OCI-LY1 (cell line): ENCODE measurements around the gene TECTB.

Source experiments
- H2AFZ ChIP-seq: fragments of 200-600 bp; sonication (generic), shearing (Covaris generic); 2 replicates; pipeline ENCODE4 v1.6.0; 2014; ENCODE audit warnings: antibody characterized with exemption, mild to moderate bottlenecking, low read length
- H3F3A ChIP-seq: fragments of 200-600 bp; sonication (generic), shearing (Covaris generic); 2 replicates; pipeline ENCODE4 v1.6.0; 2014; ENCODE audit warnings: mild to moderate bottlenecking, antibody characterized with exemption, low read length, moderate library complexity; ENCODE audit not compliant: insufficient read depth
- H3K27ac ChIP-seq: fragments of 200-600 bp; sonication (generic); 2 replicates; pipeline ENCODE4 v1.5.1; 2014; ENCODE audit warnings: low read length, mixed run types, mild to moderate bottlenecking, low read depth; ENCODE audit not compliant: poor library complexity, severe bottlenecking
- H3K27me3 ChIP-seq: fragments of 200-600 bp; sonication (generic); 2 replicates; pipeline ENCODE4 v1.6.0; 2014; ENCODE audit warnings: antibody characterized with exemption, mild to moderate bottlenecking, low read length, moderate library complexity; ENCODE audit not compliant: insufficient read depth
- H3K36me3 ChIP-seq: fragments of 200-600 bp; sonication (generic); 2 replicates; pipeline ENCODE4 v1.6.1; 2014; ENCODE audit warnings: mild to moderate bottlenecking, antibody characterized with exemption, low read length, moderate library complexity, mixed read lengths; ENCODE audit not compliant: insufficient read depth
- H3K4me1 ChIP-seq: fragments of 200-600 bp; sonication (generic); 2 replicates; pipeline ENCODE4 v1.5.1; 2014; ENCODE audit warnings: mild to moderate bottlenecking, low read length, moderate library complexity; ENCODE audit not compliant: insufficient read depth, severe bottlenecking
- H3K4me2 ChIP-seq: fragments of 200-600 bp; sonication (generic), shearing (Covaris generic); 2 replicates; pipeline ENCODE4 v1.6.1; 2014; ENCODE audit warnings: low read length
- H3K4me3 ChIP-seq: fragments of 200-600 bp; sonication (generic); 2 replicates; pipeline ENCODE4 v1.5.1; 2014; ENCODE audit warnings: low read length, low read depth, mild to moderate bottlenecking, mixed read lengths; ENCODE audit not compliant: poor library complexity, severe bottlenecking
- H3K79me2 ChIP-seq: fragments of 200-600 bp; shearing (Covaris generic); 2 replicates; pipeline ENCODE4 v1.6.1; 2016; ENCODE audit warnings: mixed run types, low read length, mixed read lengths; ENCODE audit not compliant: insufficient read depth
- H3K9ac ChIP-seq: fragments of 200-600 bp; sonication (generic), shearing (Covaris generic); 2 replicates; pipeline ENCODE4 v1.6.1; 2014; ENCODE audit warnings: mild to moderate bottlenecking, low read length, mixed read lengths
- H3K9me2 ChIP-seq: fragments of 200-600 bp; sonication (generic), shearing (Covaris generic); 2 replicates; pipeline ENCODE4 v1.6.1; 2014; ENCODE audit warnings: low read depth, mild to moderate bottlenecking, low read length, mixed read lengths
- H3K9me3 ChIP-seq: fragments of 200-600 bp; shearing (Covaris generic); 2 replicates; pipeline ENCODE4 v1.6.1; 2014; ENCODE audit warnings: low read length, mixed read lengths
- H4K20me1 ChIP-seq: fragments of 200-600 bp; sonication (generic), shearing (Covaris generic); 2 replicates; pipeline ENCODE4 v1.6.0; 2016; ENCODE audit warnings: mild to moderate bottlenecking, low read length; ENCODE audit not compliant: insufficient read depth
- EZH2 ChIP-seq: fragments of 200-600 bp; sonication (generic), shearing (Covaris generic); IDR thresholded peaks from 2 replicates; pipeline ENCODE4 v1.8.0; 2017; ENCODE audit warnings: borderline replicate concordance, mixed run types, mild to moderate bottlenecking, antibody characterized with exemption, low read length, moderate library complexity, mixed read lengths
- TF ChIP-seq, protein P1 (sequence below): fragments of 200-600 bp; sonication (generic), shearing (Covaris generic); IDR thresholded peaks from 2 replicates; pipeline ENCODE4 v1.5.1; 2017; ENCODE audit warnings: mild to moderate bottlenecking, antibody characterized with exemption, low read length, moderate library complexity, mixed read lengths

The TECTB gene

DNA sequence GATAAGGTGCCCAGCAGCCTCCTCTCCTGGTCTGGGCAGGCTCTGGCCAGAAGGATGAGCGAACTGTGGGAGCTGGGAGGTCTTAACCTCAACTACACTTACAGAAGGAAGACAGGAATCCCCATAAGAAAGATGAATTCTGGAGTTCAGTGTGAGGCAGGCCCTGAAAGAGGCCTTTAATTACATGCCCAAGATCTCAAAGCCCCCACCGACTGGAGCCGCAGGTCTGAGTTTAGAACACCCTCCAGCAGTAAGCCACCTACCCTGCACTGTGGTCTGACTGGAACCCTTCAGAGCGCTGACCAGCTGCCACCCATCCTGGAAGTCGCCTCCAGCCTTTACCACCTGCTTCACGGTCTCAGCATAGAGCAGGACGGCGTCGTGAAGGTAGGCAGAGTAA, 62.5 kb downstream of the TECTB start:
- TF ChIP-seq, protein P1, sequence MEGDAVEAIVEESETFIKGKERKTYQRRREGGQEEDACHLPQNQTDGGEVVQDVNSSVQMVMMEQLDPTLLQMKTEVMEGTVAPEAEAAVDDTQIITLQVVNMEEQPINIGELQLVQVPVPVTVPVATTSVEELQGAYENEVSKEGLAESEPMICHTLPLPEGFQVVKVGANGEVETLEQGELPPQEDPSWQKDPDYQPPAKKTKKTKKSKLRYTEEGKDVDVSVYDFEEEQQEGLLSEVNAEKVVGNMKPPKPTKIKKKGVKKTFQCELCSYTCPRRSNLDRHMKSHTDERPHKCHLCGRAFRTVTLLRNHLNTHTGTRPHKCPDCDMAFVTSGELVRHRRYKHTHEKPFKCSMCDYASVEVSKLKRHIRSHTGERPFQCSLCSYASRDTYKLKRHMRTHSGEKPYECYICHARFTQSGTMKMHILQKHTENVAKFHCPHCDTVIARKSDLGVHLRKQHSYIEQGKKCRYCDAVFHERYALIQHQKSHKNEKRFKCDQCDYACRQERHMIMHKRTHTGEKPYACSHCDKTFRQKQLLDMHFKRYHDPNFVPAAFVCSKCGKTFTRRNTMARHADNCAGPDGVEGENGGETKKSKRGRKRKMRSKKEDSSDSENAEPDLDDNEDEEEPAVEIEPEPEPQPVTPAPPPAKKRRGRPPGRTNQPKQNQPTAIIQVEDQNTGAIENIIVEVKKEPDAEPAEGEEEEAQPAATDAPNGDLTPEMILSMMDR = no peak
- no peak for TF ChIP-seq EZH2
- H3K27me3 ChIP-seq = no peaks in the 10 kb centered on the region; the same call in 1 of the 2 replicates
- H3K9me2 ChIP-seq = no peaks in the 10 kb centered on the region

DNA sequence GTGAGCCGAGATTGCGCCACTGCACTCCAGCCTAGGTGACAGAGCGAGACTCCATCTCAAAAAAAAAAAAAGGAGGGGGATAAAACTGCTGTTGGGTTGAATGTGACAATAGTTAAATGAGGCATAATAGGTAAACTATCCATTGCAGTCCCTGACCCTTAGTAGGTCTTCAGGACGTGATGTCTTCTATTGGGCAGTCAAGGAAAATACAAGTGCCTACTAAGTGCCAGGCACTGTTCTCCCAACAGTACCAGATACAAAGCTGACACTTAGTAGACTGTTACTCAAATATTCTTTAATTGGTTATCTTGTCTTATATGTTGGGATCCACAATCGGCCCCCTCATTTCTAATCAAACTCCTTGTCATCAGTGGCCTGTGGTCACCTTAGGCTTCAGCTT, 63.6 kb downstream of the TECTB start:
- Histone ChIP-seq H3K4me1 (no peaks in the 10 kb centered on the region), H3K27ac (no peak overlapping the region), H3K9ac (no peak overlapping the region), H3K9me3 (no peaks in the 10 kb centered on the region), H3K4me2 (no peak overlapping the region), H3K4me3 (no peak overlapping the region), H4K20me1 (no peaks in the 10 kb centered on the region), H3K9me2 (no peaks in the 10 kb centered on the region), H3K36me3 (no peaks in the 10 kb centered on the region), H3K79me2 (no peaks in the 10 kb centered on the region), H3K27me3 (no peaks in the 10 kb centered on the region; the same call in 1 of the 2 replicates), H3F3A (no peaks in the 10 kb centered on the region), H2AFZ (no peak overlapping the region)
- no peak for TF ChIP-seq EZH2
- TF ChIP-seq, protein P1 = no peak

More for the DNA sequence above, 62.5 kb downstream of the TECTB start:
- no peaks in the 10 kb centered on the region for H3K4me1 ChIP-seq
- H3K27ac ChIP-seq = no peak overlapping the region
- no peak overlapping the region for H3K4me2 ChIP-seq
- H3K9ac ChIP-seq = no peak overlapping the region
- H3K4me3 ChIP-seq = no peak overlapping the region
- H3K9me3 ChIP-seq = no peaks in the 10 kb centered on the region
- no peaks in the 10 kb centered on the region for H3K36me3 ChIP-seq
- H3F3A ChIP-seq = no peaks in the 10 kb centered on the region
- H2AFZ ChIP-seq = no peak overlapping the region
- H4K20me1 ChIP-seq = no peaks in the 10 kb centered on the region
- H3K79me2 ChIP-seq = no peaks in the 10 kb centered on the region

DNA sequence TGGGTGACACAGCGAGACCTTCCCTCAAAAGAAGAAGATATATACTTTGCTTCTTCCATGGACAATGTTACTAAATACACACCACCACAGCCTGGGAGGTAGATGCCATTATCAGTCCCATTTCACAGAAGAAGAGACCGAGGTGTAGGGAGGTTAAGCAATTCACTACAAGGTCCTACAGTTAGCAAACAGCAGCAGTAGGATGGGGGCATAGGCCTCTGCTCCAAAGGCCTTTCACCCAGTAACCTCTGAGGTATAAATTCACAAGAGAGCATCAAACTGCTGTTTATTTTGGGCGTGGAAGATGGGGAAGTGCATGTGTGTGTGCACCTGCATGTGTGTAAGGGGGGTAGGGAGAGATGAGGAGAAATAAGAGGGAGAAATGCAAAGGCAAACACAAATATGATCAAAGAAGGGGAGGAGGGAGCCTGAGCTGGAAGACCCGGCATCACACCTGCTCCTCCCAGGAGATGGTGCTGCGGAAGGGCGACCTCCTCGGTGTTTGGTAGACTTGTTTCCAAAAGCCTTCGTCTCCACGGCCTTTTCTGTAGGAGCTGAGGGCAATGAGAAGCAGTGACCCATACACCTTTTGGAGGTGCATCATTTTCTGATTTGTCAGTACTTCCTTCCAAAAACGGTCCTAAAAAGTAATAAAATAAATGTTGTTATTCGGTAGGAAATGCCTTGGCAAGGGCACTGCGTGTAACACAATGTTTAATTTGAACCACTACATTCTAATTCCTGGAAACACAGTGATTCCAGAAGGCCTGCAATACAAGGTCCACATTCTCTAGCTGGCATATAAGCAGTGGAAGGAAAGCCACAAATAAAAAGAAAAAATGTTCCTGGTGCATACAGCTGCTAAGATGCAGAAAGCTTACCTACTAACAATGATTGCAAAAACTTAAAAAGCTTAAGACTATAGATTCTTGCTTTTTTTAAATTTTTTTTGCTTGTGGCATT, 64.8 kb downstream of the TECTB start:
- Histone ChIP-seq H3K9ac (no peak overlapping the region), H2AFZ (no peak overlapping the region), H3K79me2 (no peaks in the 10 kb centered on the region), H3K36me3 (no peaks in the 10 kb centered on the region), H3F3A (no peaks in the 10 kb centered on the region), H4K20me1 (no peaks in the 10 kb centered on the region), H3K9me3 (no peaks in the 10 kb centered on the region), H3K4me1 (no peaks in the 10 kb centered on the region), H3K9me2 (no peaks in the 10 kb centered on the region), H3K4me3 (no peak overlapping the region), H3K27me3 (no peaks in the 10 kb centered on the region; the same call in 1 of the 2 replicates), H3K27ac (no peak overlapping the region), H3K4me2 (no peak overlapping the region)
- TF ChIP-seq, protein P1 = no peak
- TF ChIP-seq EZH2 = no peak
